SK-N-SH (cell line): ENCODE measurements around the gene ERICH3. TPM values are rescaled to one million over a fixed set of nuclear protein-coding genes. Genes with fewer than 3 reads are reported as not detected.

Experiments
- CTCF ChIA-PET: fragments of 300-600, 350-600 bp; formaldehyde crosslinking; extraction: SDS; loops from one replicate; lab custom pipeline; 2021; lab: Yijun Ruan, JAX
- POLR2A ChIA-PET: fragments of 350-600 bp; sonication (Branson Sonifier 250); formaldehyde crosslinking; extraction: SDS; loops from one replicate; lab custom pipeline; 2020; ENCODE audit warnings: antibody characterized with exemption, inconsistent platforms; lab: Yijun Ruan, JAX
- DNase-seq: peaks from one replicate; pipeline ENCODE4 v3.0.0; 2012
- H2AFZ ChIP-seq: fragments of 200-600 bp; sonication (generic); 2 replicates; pipeline ENCODE4 v1.8.1; 2016; ENCODE audit warnings: antibody characterized with exemption, mild to moderate bottlenecking, low read depth
- H3F3A ChIP-seq: fragments of 200-600 bp; sonication (generic); replicated peaks from 2 replicates; pipeline ENCODE3; 2016; ENCODE audit warnings: antibody characterized with exemption, mild to moderate bottlenecking; ENCODE audit not compliant: insufficient read depth
- H3K27ac ChIP-seq, 2 experiments: fragments of 200-500 bp in 1 of 2; fragments of 200-600 bp in 1 of 2; sonication (Bioruptor generic) in 1 of 2; sonication (generic), shearing (Covaris generic) in 1 of 2; 2 replicates each; pipeline versions ENCODE4 v1.5.1 to v1.6.1; 2014 to 2016; ENCODE audit warnings: low read depth in 2 of 2, inconsistent platforms in 1 of 2, low read length in 1 of 2, mild to moderate bottlenecking in 1 of 2, mixed read lengths in 1 of 2
- H3K27me3 ChIP-seq: fragments of 200-600 bp; sonication (generic), shearing (Covaris generic); 2 replicates; pipeline ENCODE4 v1.6.1; 2016; ENCODE audit warnings: mixed run types; ENCODE audit not compliant: insufficient read depth
- H3K36me3 ChIP-seq, 2 experiments: fragments of 200-500 bp in 1 of 2; fragments of 200-600 bp in 1 of 2; sonication (Bioruptor generic) in 1 of 2; sonication (generic) in 1 of 2; replicated peaks in 1 of 2; 2 replicates each; pipeline versions ENCODE3 to v1.5.1; 2014 to 2016; ENCODE audit warnings: low read length in 1 of 2, mild to moderate bottlenecking in 1 of 2; ENCODE audit not compliant: insufficient read depth in 2 of 2, control insufficient read depth in 1 of 2
- H3K4me1 ChIP-seq, 2 experiments: fragments of 200-500 bp in 1 of 2; fragments of 200-600 bp in 1 of 2; sonication (Bioruptor generic) in 1 of 2; sonication (generic), shearing (Covaris generic) in 1 of 2; 2 replicates each; pipeline versions ENCODE4 v1.5.1 to v1.6.1; 2014 to 2016; ENCODE audit warnings: low read depth in 1 of 2, low read length in 1 of 2, mixed run types in 1 of 2; ENCODE audit not compliant: insufficient read depth in 2 of 2, control insufficient read depth in 1 of 2
- H3K4me2 ChIP-seq: fragments of 200-600 bp; sonication (generic), shearing (Covaris generic); 2 replicates; pipeline ENCODE4 v1.6.1; 2017; ENCODE audit warnings: mixed run types
- H3K4me3 ChIP-seq, 2 experiments: fragments of 200-500 bp in 1 of 2; fragments of 200-600 bp in 1 of 2; sonication (Bioruptor generic) in 1 of 2; sonication (generic), shearing (Covaris generic) in 1 of 2; 2 replicates each; pipeline versions ENCODE4 v1.5.1 to v1.8.1; 2014 to 2016; ENCODE audit warnings: low read depth in 2 of 2, inconsistent platforms in 1 of 2, low read length in 1 of 2, mild to moderate bottlenecking in 1 of 2, mixed read lengths in 1 of 2, moderate library complexity in 1 of 2
- H3K79me2 ChIP-seq: fragments of 200-600 bp; sonication (generic); 2 replicates; pipeline ENCODE4 v1.8.1; 2017; ENCODE audit warnings: mild to moderate bottlenecking; ENCODE audit not compliant: insufficient read depth
- H3K9ac ChIP-seq: fragments of 200-600 bp; sonication (generic); 2 replicates; pipeline ENCODE4 v1.6.1; 2017; ENCODE audit warnings: mixed run types
- H3K9me2 ChIP-seq: fragments of 200-600 bp; sonication (generic); 2 replicates; pipeline ENCODE4 v1.6.1; 2017; ENCODE audit warnings: mixed run types
- H3K9me3 ChIP-seq: fragments of 200-600 bp; sonication (generic); 2 replicates; pipeline ENCODE4 v1.6.1; 2017; ENCODE audit warnings: mixed run types, mild to moderate bottlenecking, moderate library complexity
- H4K20me1 ChIP-seq: fragments of 200-600 bp; sonication (generic); 2 replicates; pipeline ENCODE4 v1.6.1; 2017; ENCODE audit warnings: mild to moderate bottlenecking, mixed run types; ENCODE audit not compliant: insufficient read depth
- ELF1 ChIP-seq: IDR thresholded peaks from 2 replicates; pipeline ENCODE4 v1.4.0; 2012
- EP300 ChIP-seq, 2 experiments: IDR thresholded peaks; 2 replicates each; pipeline versions ENCODE4 v1.4.0 to v1.6.1; 2012; ENCODE audit warnings: borderline replicate concordance in 1 of 2, low read depth in 1 of 2, low read length in 1 of 2
- EZH2phosphoT487 ChIP-seq: fragments of 200-600 bp; sonication (generic); IDR thresholded peaks from 2 replicates; pipeline ENCODE4 v1.6.1; 2017; ENCODE audit warnings: low read depth, mixed run types, mild to moderate bottlenecking, antibody characterized with exemption, moderate library complexity, borderline replicate concordance
- FOSL2 ChIP-seq: IDR thresholded peaks from 2 replicates; pipeline ENCODE4 v1.4.0; 2012; ENCODE audit warnings: low read depth, mild to moderate bottlenecking, moderate library complexity, borderline replicate concordance
- FOXJ3 ChIP-seq: sonication (generic); formaldehyde crosslinking; IDR thresholded peaks from 2 replicates; pipeline ENCODE4 v1.5.1; 2020; ENCODE audit warnings: mild to moderate bottlenecking, missing genetic modification reagents
- FOXM1 ChIP-seq: IDR thresholded peaks from 2 replicates; pipeline ENCODE4 v1.4.0; 2012; ENCODE audit warnings: low read depth, mild to moderate bottlenecking
- GABPA ChIP-seq: IDR thresholded peaks from 2 replicates; pipeline ENCODE4 v1.4.0; 2012; ENCODE audit warnings: low read depth, mild to moderate bottlenecking
- JUND ChIP-seq: IDR thresholded peaks from 2 replicates; pipeline ENCODE4 v1.4.0; 2012
- MAX ChIP-seq: IDR thresholded peaks from 2 replicates; pipeline ENCODE4 v1.4.0; 2012; ENCODE audit warnings: low read depth
- MEF2A ChIP-seq: IDR thresholded peaks from 2 replicates; pipeline ENCODE4 v1.4.0; 2012; ENCODE audit warnings: low read depth, borderline replicate concordance
- MXI1 ChIP-seq: IDR thresholded peaks from 2 replicates; pipeline ENCODE4 v1.6.1; 2012; ENCODE audit warnings: mild to moderate bottlenecking, low read depth, low read length, improper control_type of control experiment
- NFIC ChIP-seq: IDR thresholded peaks from 2 replicates; pipeline ENCODE4 v1.4.0; 2012; ENCODE audit warnings: borderline replicate concordance
- PBX3 ChIP-seq: IDR thresholded peaks from 2 replicates; pipeline ENCODE4; 2012
- POLR2AphosphoS5 ChIP-seq: IDR thresholded peaks from 2 replicates; pipeline ENCODE4 v1.6.1; 2012; ENCODE audit warnings: low read depth, low read length
- RAD21 ChIP-seq: IDR thresholded peaks from 2 replicates; pipeline ENCODE4 v1.6.1; 2012; ENCODE audit warnings: mild to moderate bottlenecking, low read length
- REST ChIP-seq: IDR thresholded peaks from 2 replicates; pipeline ENCODE4 v1.6.1; 2012; ENCODE audit warnings: mild to moderate bottlenecking, low read depth, low read length, moderate library complexity
- SIN3A ChIP-seq: IDR thresholded peaks from 2 replicates; pipeline ENCODE4 v1.6.1; 2012; ENCODE audit warnings: low read depth, mild to moderate bottlenecking, low read length, moderate library complexity, borderline replicate concordance
- TAF1 ChIP-seq: IDR thresholded peaks from 2 replicates; pipeline ENCODE4 v1.6.1; 2012; ENCODE audit warnings: low read depth, mild to moderate bottlenecking, low read length, moderate library complexity, borderline replicate concordance
- TCF12 ChIP-seq: IDR thresholded peaks from 2 replicates; pipeline ENCODE4 v1.4.0; 2012
- TEAD4 ChIP-seq: IDR thresholded peaks from 2 replicates; pipeline ENCODE4 v1.4.0; 2012; ENCODE audit warnings: mild to moderate bottlenecking, borderline replicate concordance; ENCODE audit not compliant: insufficient read depth
- YY1 ChIP-seq: IDR thresholded peaks from 2 replicates; pipeline ENCODE4 v1.4.0; 2012; ENCODE audit warnings: low read depth, mild to moderate bottlenecking
- WGBS: methylation state at CpG from one replicate; pipeline ENCODE4 v1.1.6; 2017; ENCODE audit warnings: low lambda C conversion rate; 5-methylcytosine and 5-hydroxymethylcytosine counted together
- polyA plus RNA-seq, 3 experiments: library from polyadenylated mRNA; depleted of rRNA; stranded (reverse); fragments of >200 nt; gene quantifications; 2 replicates each; pipeline ENCODE4 v1.2.3, GENCODE V29; 2012

Gene ERICH3
- polyA plus RNA-seq, 1 of the 3 experiments (the other 2 are of a cell fraction), result not detected

- peak; percentile 61; the same call in 1 of the 2 replicates for TF ChIP-seq MEF2A
- TF ChIP-seq SIN3A, result 0 out of 2 replicates have a peak, but pooled peaks have one; percentile 17
- no peak for TF ChIP-seq TEAD4
- peak; percentile 43; the same call in 1 of the 2 replicates for TF ChIP-seq NFIC
- no peak for TF ChIP-seq FOXJ3 (CRISPR knock-in tag)
- TF ChIP-seq EP300 (IDR thresholded peaks at IDR 0.05; ENCODE audit: borderline replicate concordance in 1 of 2, low read depth in 1 of 2, low read length in 1 of 2), result peak in 1 of 2 experiments; percentile 60; a peak in 2 of 4 replicates
- TF ChIP-seq FOSL2, result peak; percentile 58
- TF ChIP-seq FOXM1, result no peak
- peak; percentile 34; the same call in 1 of the 2 replicates for TF ChIP-seq POLR2AphosphoS5
- no peak for TF ChIP-seq ELF1
- TF ChIP-seq JUND, result peak; percentile 51
- peak; percentile 61 for TF ChIP-seq PBX3
- TF ChIP-seq TAF1, result no peak
- peak; percentile 48; the same call in 1 of the 2 replicates for TF ChIP-seq GABPA
- peak; percentile 77 for TF ChIP-seq TCF12
- Histone ChIP-seq H3K9me3 (no peaks in the 10 kb centered on the region), H3K27me3 (no peaks in the 10 kb centered on the region), H2AFZ (no peak overlapping the region), H3K9ac (no peak overlapping the region), H3K4me3 (no peak overlapping the region), H3K9me2 (no peaks in the 10 kb centered on the region), H3K4me1 (peaks cover 0 to 10% of the 10 kb centered on the region in 2 experiments; a peak in 1 of 4 replicates), H4K20me1 (no peaks in the 10 kb centered on the region), H3F3A (peaks cover 23% of the 10 kb centered on the region), H3K4me2 (peak overlapping the region; percentile 23; the same call in 1 of the 2 replicates), H3K79me2 (no peaks in the 10 kb centered on the region), H3K36me3 (no peaks in the 10 kb centered on the region), H3K27ac (peak overlapping the region in 1 of 2 experiments; percentile 33; a peak in 1 of 4 replicates)
- 13% methylated on average over 4 of the region's 4 CpGs for WGBS
- ChIA-PET POLR2A (no interaction called here), CTCF (no interaction called here)
- no peak for DNase-seq
Measured at GRCh38 chr1:74650561-74650960, 23.0 kb downstream of the ERICH3 start.

GRCh38 chr1:74641876-74642275 is 31.7 kb downstream of the ERICH3 start:
- no peak for DNase-seq
- Histone ChIP-seq H3K9ac (no peak overlapping the region), H2AFZ (no peak overlapping the region), H3F3A (no peaks in the 10 kb centered on the region), H3K4me3 (no peak overlapping the region), H4K20me1 (no peaks in the 10 kb centered on the region), H3K27ac (no peak overlapping the region), H3K36me3 (no peaks in the 10 kb centered on the region), H3K79me2 (no peaks in the 10 kb centered on the region), H3K4me2 (no peak overlapping the region), H3K9me3 (no peaks in the 10 kb centered on the region), H3K27me3 (no peaks in the 10 kb centered on the region), H3K4me1 (no peaks in the 10 kb centered on the region), H3K9me2 (no peaks in the 10 kb centered on the region)
- ChIA-PET POLR2A (no interaction called here), CTCF (interaction anchor here (0.9 kb wide), 1 partner anchor 38 kb away, joined by 3 read pairs; no protein-coding TSS in a partner anchor)
- TF ChIP-seq MXI1, result no peak
- TF ChIP-seq JUND, result peak; percentile 49; the same call in 1 of the 2 replicates
- 0 out of 4 replicates have a peak, but pooled peaks of 1 of the 2 experiments have one; percentile 18 for TF ChIP-seq EP300 (IDR thresholded peaks at IDR 0.05; ENCODE audit: borderline replicate concordance in 1 of 2, low read depth in 1 of 2, low read length in 1 of 2)
- TF ChIP-seq MEF2A, result no peak
- TF ChIP-seq GABPA, result no peak
- no peak for TF ChIP-seq TAF1
- TF ChIP-seq MAX, result no peak
- TF ChIP-seq FOSL2, result peak; percentile 31; the same call in 1 of the 2 replicates
- no peak for TF ChIP-seq FOXM1
- no peak for TF ChIP-seq EZH2phosphoT487
- no peak for TF ChIP-seq YY1
- TF ChIP-seq RAD21, result no peak
- no peak for TF ChIP-seq REST
- no peak for TF ChIP-seq TEAD4
- peak; percentile 33; the same call in 1 of the 2 replicates for TF ChIP-seq TCF12
- no peak for TF ChIP-seq POLR2AphosphoS5
- peak; percentile 15; the same call in 1 of the 2 replicates for TF ChIP-seq NFIC
- no peak for TF ChIP-seq SIN3A
